K562 (cell line): ENCODE measurements around the gene AHCYL1. TPM values are rescaled to one million over a fixed set of nuclear protein-coding genes. Genes with fewer than 3 reads are reported as not detected.

Source experiments
- ATAC-seq: fragments of 200-7000 bp; cut with Tn5 transposase; 3 replicates; pipeline ENCODE4 v1.9.1; 2020; ENCODE audit warnings: moderate library complexity
- BruUV-seq: library from RNA; stranded (reverse); fragments of 400-500 nt; replicated peaks from 2 replicates; lab custom pipeline; 2021; lab: Mats Ljungman, UMichigan
- CTCF ChIA-PET: fragments of 300-600 bp; formaldehyde crosslinking; extraction: SDS; loops from one replicate; lab custom pipeline; 2021; ENCODE audit warnings: low intra/inter-chr PET ratio; lab: Yijun Ruan, JAX
- POLR2A ChIA-PET: fragments of 300-600, 350-650 bp; sonication (Branson Sonifier 250); formaldehyde crosslinking; extraction: SDS; loops from one replicate; lab custom pipeline; 2021; ENCODE audit warnings: antibody characterized with exemption, inconsistent platforms; lab: Yijun Ruan, JAX
- DNase-seq, 4 experiments: peaks; one replicate each; pipeline versions ENCODE4 v3.0.0 to v3.0.0-alpha.2; 2011 to 2018; ENCODE audit warnings: low spot score in 3 of 4, mixed read lengths in 3 of 4; ENCODE audit errors: extremely low read depth in 1 of 4
- FAIRE-seq: peaks from 2 replicates; lab custom pipeline; 2011; peaks lifted over from hg19 to GRCh38; lab: Jason Lieb, UNC
- H2AFZ ChIP-seq: 2 replicates; pipeline ENCODE4 v1.6.0; 2011; ENCODE audit warnings: low read depth, low read length, control low read depth, inconsistent platforms
- H3K27ac ChIP-seq: fragments of 200-600 bp; 3 replicates; pipeline ENCODE4 v1.8.0; 2011; ENCODE audit warnings: low read depth, mild to moderate bottlenecking, control low read depth, inconsistent platforms, low read length, moderate library complexity, mixed read lengths; ENCODE audit errors: extremely low read depth
- H3K27me3 ChIP-seq, 2 experiments: fragments of 300-600 bp in 1 of 2; 2 replicates in 1 of 2; 3 replicates in 1 of 2; pipeline versions ENCODE4 v1.6.0 to v1.8.0; 2011; ENCODE audit warnings: inconsistent platforms in 2 of 2, low read length in 2 of 2, mild to moderate bottlenecking in 1 of 2, mixed read lengths in 1 of 2, moderate library complexity in 1 of 2; ENCODE audit not compliant: control insufficient read depth in 2 of 2, insufficient read depth in 2 of 2
- H3K36me3 ChIP-seq: fragments of 300-600 bp; 3 replicates; pipeline ENCODE4 v1.8.0; 2011; ENCODE audit warnings: mild to moderate bottlenecking, low read length, inconsistent platforms; ENCODE audit not compliant: control insufficient read depth, insufficient read depth
- H3K4me1 ChIP-seq, 2 experiments: fragments of 200-600 bp in 1 of 2; replicated peaks in 1 of 2; 2 replicates in 1 of 2; 3 replicates in 1 of 2; pipeline versions ENCODE4 v1.5.1 to v1.8.0; 2011; ENCODE audit warnings: inconsistent platforms in 2 of 2, low read length in 2 of 2, mild to moderate bottlenecking in 1 of 2, mixed read lengths in 1 of 2, moderate library complexity in 1 of 2; ENCODE audit not compliant: control insufficient read depth in 2 of 2, insufficient read depth in 2 of 2
- H3K4me2 ChIP-seq: 2 replicates; pipeline ENCODE4 v1.6.1; 2011; ENCODE audit warnings: low read length, control low read depth, inconsistent platforms, mixed read lengths; ENCODE audit not compliant: insufficient read depth
- H3K4me3 ChIP-seq: fragments of 200-600 bp; sonication (generic), shearing (Covaris generic); 2 replicates; pipeline ENCODE4 v1.5.1; 2016; ENCODE audit warnings: control low read depth, inconsistent platforms
- H3K79me2 ChIP-seq: fragments of 200-600 bp; 3 replicates; pipeline ENCODE4 v1.8.0; 2011; ENCODE audit warnings: low read length, inconsistent platforms; ENCODE audit not compliant: control insufficient read depth, insufficient read depth
- H3K9ac ChIP-seq, 2 experiments: 2 replicates each; pipeline versions ENCODE4 v1.6.0 to v1.6.1; 2011; ENCODE audit warnings: low read depth in 2 of 2, low read length in 2 of 2, control low read depth in 1 of 2, inconsistent platforms in 1 of 2, mild to moderate bottlenecking in 1 of 2, mixed read lengths in 1 of 2; ENCODE audit not compliant: insufficient read depth in 1 of 2
- H3K9me1 ChIP-seq: one replicate; pipeline ENCODE4 v1.6.0; 2011; ENCODE audit warnings: inconsistent platforms, mild to moderate bottlenecking, low read length, moderate library complexity; ENCODE audit not compliant: control insufficient read depth, insufficient read depth
- H3K9me3 ChIP-seq: replicated peaks from 2 replicates; pipeline ENCODE4 v1.5.1; 2011; ENCODE audit warnings: low read depth, low read length, inconsistent platforms; ENCODE audit not compliant: control insufficient read depth, insufficient read depth
- H4K20me1 ChIP-seq: replicated peaks from 2 replicates; pipeline ENCODE4 v1.6.1; 2011; ENCODE audit warnings: low read length, inconsistent platforms, mixed read lengths; ENCODE audit not compliant: control insufficient read depth, insufficient read depth
- KDM1A ChIP-seq, 2 experiments: fragments of 450-650 bp; IDR thresholded peaks; 2 replicates each; pipeline ENCODE4 v1.6.1; 2016; ENCODE audit warnings: mild to moderate bottlenecking in 2 of 2
- KDM2B ChIP-seq: fragments of 250-450 bp; sonication (Bioruptor Pico); IDR thresholded peaks from 2 replicates; pipeline ENCODE4 v1.8.0; 2021; ENCODE audit warnings: mild to moderate bottlenecking, moderate library complexity
- MCM3 ChIP-seq: fragments of 450-650 bp; IDR thresholded peaks from 2 replicates; pipeline ENCODE4 v1.6.1; 2016
- POLR2G ChIP-seq: fragments of 200-400 bp; formaldehyde crosslinking; IDR thresholded peaks from 2 replicates; pipeline ENCODE4 v1.6.1; 2017; ENCODE audit warnings: low read depth, mild to moderate bottlenecking, antibody characterized with exemption, low read length, moderate library complexity
- ZNF583 ChIP-seq: fragments of 250-450 bp; sonication (Bioruptor Pico); IDR thresholded peaks from 2 replicates; pipeline ENCODE4 v1.4.0; 2020
- WGBS: fragments of 100-300 bp; shearing (Covaris generic); methylation state at CpG from one replicate; pipeline ENCODE4 v1.1.6; 2016; ENCODE audit warnings: low coverage, mixed read lengths; ENCODE audit not compliant: insufficient coverage; ENCODE audit errors: missing lambda C conversion rate; 5-methylcytosine and 5-hydroxymethylcytosine counted together
- in situ Hi-C: fragments of 300-500 bp; cut with MboI; formaldehyde crosslinking; loops from 4 replicates; pipeline ENCODE4 v1.15.0; 2018; ENCODE audit warnings: inconsistent platforms, mixed read lengths
- intact Hi-C: fragments of 100-400 bp; cut with micrococcal nuclease; formaldehyde crosslinking; loops from 2 replicates; pipeline ENCODE4 v1.14.2; 2022
- polyA plus RNA-seq, 8 experiments: library from polyadenylated mRNA; depleted of rRNA in 4 of 8; stranded (reverse) in 5 of 8; unstranded in 3 of 8; fragments of >200 nt; fragmentation: Nextera tagmentation in 2 of 8; fragmentation: Illumina TruSeq in 1 of 8; extraction: Ambion mirVana in 2 of 8; extraction: Trizol in 1 of 8; gene quantifications; 2 replicates each; pipeline versions ENCODE4 v1.2.1 to v1.2.3, GENCODE V29; 2011 to 2014; ENCODE audit warnings: inconsistent platforms in 1 of 8, missing spikeins in 1 of 8
- total RNA-seq, 7 experiments: library from RNA; depleted of rRNA in 6 of 7; stranded (reverse); fragments of >200 nt in 6 of 7; fragmentation: Illumina TruSeq in 2 of 7; extraction: Trizol in 2 of 7; gene quantifications; 2 replicates each; pipeline versions ENCODE4 v1.2.1 to v1.2.3, GENCODE V29; 2011 to 2021; ENCODE audit warnings: low replicate concordance in 1 of 7

The AHCYL1 gene
- total and polyA plus RNA-seq, 9 of the 15 experiments (the other 6 are each of a cell fraction or from before 2014, with no cell fraction given), result 27.3 to 118 (median 44.5) TPM

DNA sequence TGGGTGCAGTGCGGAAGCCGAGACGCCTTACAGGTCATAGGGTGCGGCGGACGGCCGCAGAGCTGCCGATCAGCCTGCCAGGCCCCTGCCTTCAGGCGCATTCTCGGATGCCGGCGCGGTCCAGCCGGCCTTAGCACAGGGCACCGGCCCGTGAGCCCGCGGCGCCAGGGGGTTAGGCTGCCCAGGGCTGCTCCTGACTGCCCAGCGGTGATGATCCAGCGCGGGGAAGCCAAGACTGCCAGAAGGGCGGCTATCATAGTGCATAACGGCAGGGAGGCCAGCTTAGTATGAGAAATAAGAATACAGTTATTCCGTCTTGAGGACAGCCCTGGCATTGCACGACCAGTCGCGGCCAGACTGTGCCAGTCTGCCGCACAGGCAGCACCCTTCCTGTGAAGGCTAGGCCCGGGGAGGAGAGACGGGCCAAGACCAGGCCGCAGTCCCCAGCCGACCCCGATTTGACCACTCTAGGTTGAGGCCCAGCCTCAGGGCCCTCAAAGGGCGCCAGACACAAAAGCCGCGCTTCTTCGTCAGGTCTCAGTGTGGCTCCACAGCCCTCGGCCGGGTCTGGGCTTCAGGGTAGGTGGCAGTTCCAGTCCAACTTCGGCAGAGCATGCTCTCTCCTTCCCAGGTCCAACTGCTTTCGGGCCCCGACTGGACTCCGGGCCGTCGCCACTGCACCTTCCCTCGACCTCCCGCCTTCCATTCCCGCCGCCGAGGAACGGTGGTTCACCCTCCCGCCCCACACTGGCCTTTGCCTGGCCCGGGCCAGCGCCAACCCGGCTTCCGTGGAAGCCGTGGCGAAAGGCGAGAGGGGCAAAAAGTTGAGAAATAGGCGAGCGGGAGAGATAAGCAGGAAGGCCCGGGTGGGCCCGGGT is 85.1 kb downstream of the AHCYL1 start:
- DNase-seq (no peak), ATAC-seq (no peak), FAIRE-seq (no peak)
- Histone ChIP-seq H3K9ac (no peak overlapping the region), H3K4me2 (no peak overlapping the region), H2AFZ (no peak overlapping the region), H3K4me3 (no peak overlapping the region), H3K36me3 (no peaks in the 10 kb centered on the region), H3K4me1 (peaks cover 0 to 8% of the 10 kb centered on the region in 2 experiments; a peak in 1 of 5 replicates), H3K27me3 (peaks cover 11 to 29% of the 10 kb centered on the region in 2 experiments; a peak in 4 of 5 replicates), H3K9me1 (no peaks in the 10 kb centered on the region), H3K27ac (no peak overlapping the region), H4K20me1 (peaks cover 5% of the 10 kb centered on the region; the same call in 1 of the 2 replicates), H3K79me2 (no peaks in the 10 kb centered on the region), H3K9me3 (no peaks in the 10 kb centered on the region)
- ChIA-PET CTCF (no interaction called here), POLR2A (interaction anchor here (0.6 kb wide), 1 partner anchor 672 kb away, joined by 3 read pairs; no protein-coding TSS in a partner anchor)
- TF ChIP-seq POLR2G (0 out of 2 replicates have a peak, but pooled peaks have one; percentile 5), ZNF583 (CRISPR knock-in tag) (no peak), KDM2B (CRISPR knock-in tag) (no peak), KDM1A (IDR thresholded peaks at IDR 0.05) (no peak), MCM3 (no peak)
- in situ Hi-C loops, result no loop called here
- intact Hi-C loops, result no loop called here
- no TSS peak for BruUV-seq
- 62% methylated on average over 60 of the region's 64 CpGs for WGBS
